Astrocyte of the hippocampus (primary cell): ENCODE results near the gene UNC79.

ENCODE experiments used
- DNase-seq: peaks from one replicate; pipeline ENCODE4 v3.0.0; 2011; ENCODE audit warnings: low read depth, low spot score

UNC79 gene

GRCh38 chr14:93663317-93663716 lies 232.6 kb downstream of the UNC79 start:
- no peak for DNase-seq

GRCh38 chr14:93665169-93665568 lies 234.4 kb downstream of the UNC79 start:
- DNase-seq, result no peak

GRCh38 chr14:93669632-93670031 lies 238.9 kb downstream of the UNC79 start:
- no peak for DNase-seq

GRCh38 chr14:93674343-93674742 lies 243.6 kb downstream of the UNC79 start:
- no peak for DNase-seq

GRCh38 chr14:93675651-93676050 lies 244.9 kb downstream of the UNC79 start:
- no peak for DNase-seq

GRCh38 chr14:93676416-93676958 lies 245.7 kb downstream of the UNC79 start:
- DNase-seq, result no peak

- DNase-seq, result no peak
These were observed 251.7 kb downstream of the UNC79 start for GRCh38 chr14:93682459-93682858.

- peak; percentile 1 for DNase-seq
These were observed 252.5 kb downstream of the UNC79 start for GRCh38 chr14:93683226-93683625.

GRCh38 chr14:93685121-93685895 lies 254.6 kb downstream of the UNC79 start:
- DNase-seq, result no peak

- DNase-seq, result no peak
These were observed 255.5 kb downstream of the UNC79 start for GRCh38 chr14:93686268-93686667.

- no peak for DNase-seq
These were observed 257.5 kb downstream of the UNC79 start for GRCh38 chr14:93688239-93688666.

GRCh38 chr14:93688820-93689219 lies 258.1 kb downstream of the UNC79 start:
- DNase-seq, result no peak

- DNase-seq, result no peak
These were observed 259.4 kb downstream of the UNC79 start for GRCh38 chr14:93690146-93690545.

GRCh38 chr14:93691042-93691780 lies 260.5 kb downstream of the UNC79 start:
- no peak for DNase-seq

GRCh38 chr14:93693914-93694313 lies 263.2 kb downstream of the UNC79 start:
- DNase-seq, result no peak

- no peak for DNase-seq
These were observed 270.2 kb downstream of the UNC79 start for GRCh38 chr14:93700928-93701327.

- no peak for DNase-seq
These were observed 270.8 kb downstream of the UNC79 start for GRCh38 chr14:93701562-93701961.

GRCh38 chr14:93702946-93703345 lies 272.2 kb downstream of the UNC79 start:
- DNase-seq, result no peak

- no peak for DNase-seq
These were observed 273.2 kb downstream of the UNC79 start for GRCh38 chr14:93703941-93704340.

- DNase-seq, result no peak
These were observed 274.9 kb downstream of the UNC79 start for GRCh38 chr14:93705513-93706156.

- DNase-seq, result no peak
These were observed 275.7 kb downstream of the UNC79 start for GRCh38 chr14:93706360-93706955.

- no peak for DNase-seq
These were observed 276.7 kb downstream of the UNC79 start for GRCh38 chr14:93707475-93707874.
